IPS-15b (cell line): Measurements from ENCODE around the gene SCN8A.
A peak's percentile ranks its signal among the peaks of the same experiment; 100 is the strongest.

Experiments used
- H3K27me3 ChIP-seq: one replicate; pipeline ENCODE4 v1.6.1; 2013; ENCODE audit warnings: low read length; ENCODE audit not compliant: control insufficient read depth, insufficient read depth
- H3K36me3 ChIP-seq: one replicate; pipeline ENCODE4 v1.6.1; 2013; ENCODE audit warnings: low read length; ENCODE audit not compliant: control insufficient read depth, insufficient read depth
- H3K4me1 ChIP-seq: one replicate; pipeline ENCODE4 v1.6.1; 2013; ENCODE audit warnings: mild to moderate bottlenecking, low read length; ENCODE audit not compliant: control insufficient read depth, insufficient read depth
- H3K4me3 ChIP-seq: one replicate; pipeline ENCODE4 v1.5.1; 2013; ENCODE audit warnings: low read depth, low read length
- H3K9ac ChIP-seq: one replicate; pipeline ENCODE4 v1.6.1; 2013; ENCODE audit warnings: low read depth, mild to moderate bottlenecking, low read length
- H3K9me3 ChIP-seq: one replicate; pipeline ENCODE4 v1.6.1; 2013; ENCODE audit warnings: mild to moderate bottlenecking, low read length; ENCODE audit not compliant: control insufficient read depth, insufficient read depth

Gene SCN8A

DNA sequence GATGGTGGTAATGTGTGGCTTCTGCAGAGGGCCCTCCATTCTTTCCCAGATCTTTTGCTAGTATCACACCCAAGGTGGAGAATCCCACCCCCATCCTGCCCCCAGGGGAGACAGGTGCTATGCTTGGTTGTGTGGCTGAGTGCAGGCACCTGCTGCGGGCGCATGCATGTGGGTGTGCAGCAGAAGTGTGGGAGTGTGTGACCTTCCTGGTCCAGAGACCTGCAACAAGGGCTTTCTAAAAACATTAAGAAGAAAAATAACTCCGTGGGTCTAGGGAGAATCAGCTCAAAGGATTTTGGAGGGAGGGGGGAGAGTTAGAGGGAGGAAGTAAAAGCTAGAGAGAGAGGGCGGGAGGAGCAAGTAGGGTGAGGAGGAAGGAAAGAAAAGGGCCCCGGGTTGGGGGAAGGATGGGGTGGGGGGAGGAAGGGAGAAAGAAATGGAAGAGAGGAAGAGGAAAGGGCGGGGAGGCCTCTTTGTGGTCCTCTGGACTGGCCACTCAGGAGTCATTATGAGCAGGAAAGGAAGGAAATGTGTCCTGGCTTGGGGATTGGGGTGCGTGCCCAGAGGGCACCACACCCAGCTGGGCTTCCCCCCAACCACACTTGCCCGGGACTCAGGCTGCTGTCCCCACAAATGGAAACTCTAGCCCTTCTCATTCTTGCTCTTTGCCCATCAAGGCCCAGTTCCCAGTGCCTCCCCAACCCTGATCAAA is 260.5 kb downstream of the SCN8A start:
- peaks cover 57% of the 10 kb centered on the region for H3K27me3 ChIP-seq
- H3K9me3 ChIP-seq = no peaks in the 10 kb centered on the region
- peaks cover 16% of the 10 kb centered on the region for H3K4me1 ChIP-seq
- H3K36me3 ChIP-seq = no peaks in the 10 kb centered on the region
- no peak overlapping the region for H3K9ac ChIP-seq
- H3K4me3 ChIP-seq = peak overlapping the region; percentile 8

DNA sequence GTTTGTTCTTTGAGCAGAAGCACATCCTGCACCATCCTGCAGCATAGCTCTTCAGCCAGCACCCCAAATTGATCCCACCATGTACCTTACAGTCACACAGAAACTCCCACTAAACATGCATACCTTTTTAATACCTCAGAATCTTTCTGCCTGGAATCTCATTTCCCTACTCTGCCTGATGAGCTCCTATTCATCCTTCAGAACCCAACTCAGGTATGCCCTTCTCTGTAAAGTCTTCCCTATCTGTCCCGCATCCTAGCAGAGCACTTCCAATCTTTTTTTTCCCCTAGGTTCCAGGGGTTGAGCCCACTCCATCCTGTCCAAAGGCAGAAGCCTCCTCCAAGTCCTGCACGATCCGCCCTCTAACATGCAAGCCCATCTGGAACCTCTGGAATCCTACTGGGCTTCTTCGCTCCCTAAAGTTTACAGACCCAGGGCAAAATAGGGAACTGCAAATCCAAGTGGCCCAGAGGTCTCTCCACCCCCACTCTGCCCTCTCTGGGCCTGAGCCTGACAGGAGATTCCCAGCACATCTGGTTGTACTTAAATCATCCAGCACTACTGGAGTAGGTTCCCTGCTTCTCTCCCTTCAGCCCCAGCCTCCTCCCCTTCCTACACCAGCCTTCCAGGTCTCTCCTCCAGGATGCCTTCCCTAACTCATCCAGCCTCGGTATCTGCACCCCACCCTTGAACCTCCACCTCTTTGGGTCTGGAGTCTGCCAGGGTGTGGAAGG is 261.5 kb downstream of the SCN8A start:
- Histone ChIP-seq H3K4me3 (no peak overlapping the region), H3K27me3 (peaks cover 66% of the 10 kb centered on the region), H3K4me1 (peaks cover 16% of the 10 kb centered on the region)

DNA sequence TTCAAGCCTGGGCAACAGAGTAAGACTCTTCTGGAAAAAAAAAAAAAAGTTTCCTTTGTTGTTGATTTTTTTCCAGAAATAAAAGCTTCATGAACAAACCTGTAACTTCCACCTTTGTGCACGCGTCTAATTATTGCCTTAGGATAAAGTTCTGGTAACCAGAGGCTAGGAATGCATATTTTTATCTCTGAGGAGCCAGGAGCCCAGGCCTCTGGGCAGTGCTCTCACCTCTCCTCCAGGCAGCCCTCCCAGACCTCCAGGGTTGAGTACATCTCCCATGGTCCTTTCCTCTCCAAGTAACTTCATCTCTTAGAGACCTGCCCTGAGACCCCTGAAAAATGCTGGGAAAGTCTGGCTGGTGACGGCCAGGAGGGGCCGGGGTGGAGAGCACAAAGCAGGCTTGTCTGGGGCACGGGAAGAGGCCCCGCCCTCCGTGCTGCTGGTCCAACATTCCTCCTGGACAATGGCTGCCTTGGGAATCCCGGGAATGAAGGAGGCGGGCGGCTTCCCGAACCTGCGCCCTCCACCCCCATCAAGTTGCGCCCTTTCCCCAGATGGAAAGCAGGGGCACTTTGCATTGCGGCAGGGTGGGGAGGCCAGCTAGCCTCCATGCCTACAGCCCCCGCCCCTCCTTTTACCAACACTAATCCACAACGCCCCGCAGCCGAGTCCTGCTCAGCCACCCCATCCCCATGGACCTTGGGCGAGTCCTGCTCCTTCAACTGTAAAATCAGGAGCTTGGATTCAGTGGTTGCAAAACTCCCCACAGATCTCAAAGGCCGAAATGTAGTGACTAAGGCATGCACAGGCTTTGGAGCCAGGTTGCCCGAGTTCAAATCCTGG is 264.8 kb downstream of the SCN8A start:
- H3K4me1 ChIP-seq = peaks cover 7% of the 10 kb centered on the region
- peak overlapping the region; percentile 56 for H3K4me3 ChIP-seq
- no peaks in the 10 kb centered on the region for H3K9me3 ChIP-seq
- peak overlapping the region; percentile 54 for H3K9ac ChIP-seq
- H3K36me3 ChIP-seq = no peaks in the 10 kb centered on the region
- peaks cover 55% of the 10 kb centered on the region for H3K27me3 ChIP-seq

More for the DNA sequence above, 261.5 kb downstream of the SCN8A start:
- Histone ChIP-seq H3K36me3 (no peaks in the 10 kb centered on the region), H3K9ac (no peak overlapping the region), H3K9me3 (no peaks in the 10 kb centered on the region)

DNA sequence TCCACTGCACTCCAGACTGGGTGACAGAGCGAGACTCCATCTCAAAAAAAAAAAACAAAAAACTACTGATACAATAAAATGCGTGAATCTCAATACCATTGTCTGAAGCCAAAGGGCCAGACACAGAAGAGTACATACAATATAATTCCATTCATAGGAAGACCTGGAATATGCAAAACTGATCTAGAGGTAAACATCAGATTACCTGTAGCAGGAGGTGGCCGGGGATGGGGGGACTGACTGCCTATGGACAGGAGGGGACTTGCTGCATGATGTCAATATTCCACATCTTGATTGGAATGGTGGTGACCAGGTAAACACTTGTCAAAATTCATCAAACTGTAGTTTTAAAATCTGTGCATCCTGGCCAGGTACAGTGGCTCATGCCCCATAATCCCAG is 270.0 kb downstream of the SCN8A start:
- Histone ChIP-seq H3K9ac (no peak overlapping the region), H3K36me3 (no peaks in the 10 kb centered on the region), H3K4me3 (no peak overlapping the region), H3K9me3 (no peaks in the 10 kb centered on the region), H3K27me3 (peaks cover 41% of the 10 kb centered on the region), H3K4me1 (peaks cover 24% of the 10 kb centered on the region)
